Fibroblast of mammary gland (primary cell): ENCODE data around the gene ACSL4.

Experiments used
- DNase-seq: peaks from one replicate; pipeline ENCODE4 v3.0.0-alpha.2; 2010; ENCODE audit warnings: low read depth
- H3K4me3 ChIP-seq: 2 replicates; pipeline ENCODE4 v1.5.1; 2011; ENCODE audit warnings: low read depth, mild to moderate bottlenecking, low read length, moderate library complexity; ENCODE audit not compliant: control insufficient read depth
- CTCF ChIP-seq: conservative IDR thresholded peaks from 2 replicates; pipeline ENCODE4 v1.5.1; 2011; ENCODE audit warnings: low read depth, low read length, inconsistent platforms; ENCODE audit not compliant: control insufficient read depth, insufficient read depth

ACSL4 gene

GRCh38 chrX:109714340-109714958 is 18.6 kb downstream of the ACSL4 start:
- no peak overlapping the region for H3K4me3 ChIP-seq
- no peak for TF ChIP-seq CTCF
- peak; percentile 84 for DNase-seq

- no peak for TF ChIP-seq CTCF
- no peak overlapping the region for H3K4me3 ChIP-seq
Observed at GRCh38 chrX:109710181-109710580, 22.9 kb downstream of the ACSL4 start.

GRCh38 chrX:109709129-109709631 is 23.9 kb downstream of the ACSL4 start:
- peak; percentile 64 for DNase-seq
- TF ChIP-seq CTCF: peak; percentile 20

More at GRCh38 chrX:109710181-109710580, 22.9 kb downstream of the ACSL4 start:
- peak; percentile 14 for DNase-seq

GRCh38 chrX:109707720-109708119 is 25.3 kb downstream of the ACSL4 start:
- H3K4me3 ChIP-seq: no peak overlapping the region
- no peak for TF ChIP-seq CTCF
- DNase-seq: no peak

More at GRCh38 chrX:109709129-109709631, 23.9 kb downstream of the ACSL4 start:
- no peak overlapping the region for H3K4me3 ChIP-seq

- no peak for TF ChIP-seq CTCF
- H3K4me3 ChIP-seq: no peak overlapping the region
- DNase-seq: no peak
Observed at GRCh38 chrX:109707319-109707718, 25.7 kb downstream of the ACSL4 start.

- no peak for DNase-seq
- H3K4me3 ChIP-seq: no peak overlapping the region
- TF ChIP-seq CTCF: no peak
Observed at GRCh38 chrX:109704563-109704962, 28.5 kb downstream of the ACSL4 start.
